PC-3 (cell line): ENCODE measurements around the gene ABCC11.

Experiments
- EZH2 ChIP-seq: fragments of 300-600 bp; sonication (generic); IDR thresholded peaks from one replicate; pipeline ENCODE4 v1.6.1; 2017; ENCODE audit warnings: antibody characterized with exemption, mild to moderate bottlenecking, low read length; ENCODE audit not compliant: unreplicated experiment
- EZH2phosphoT487 ChIP-seq: fragments of 300-600 bp; sonication (generic); IDR thresholded peaks from 2 replicates; pipeline ENCODE4 v1.6.1; 2018; ENCODE audit warnings: mild to moderate bottlenecking, antibody characterized with exemption, low read length, borderline replicate concordance
- TF ChIP-seq, protein P1 (sequence below): fragments of 300-600 bp; sonication (generic); conservative IDR thresholded peaks from 2 replicates; pipeline ENCODE4 v1.5.1; 2017; ENCODE audit warnings: antibody characterized with exemption, low read depth, mild to moderate bottlenecking, low read length

DNA sequence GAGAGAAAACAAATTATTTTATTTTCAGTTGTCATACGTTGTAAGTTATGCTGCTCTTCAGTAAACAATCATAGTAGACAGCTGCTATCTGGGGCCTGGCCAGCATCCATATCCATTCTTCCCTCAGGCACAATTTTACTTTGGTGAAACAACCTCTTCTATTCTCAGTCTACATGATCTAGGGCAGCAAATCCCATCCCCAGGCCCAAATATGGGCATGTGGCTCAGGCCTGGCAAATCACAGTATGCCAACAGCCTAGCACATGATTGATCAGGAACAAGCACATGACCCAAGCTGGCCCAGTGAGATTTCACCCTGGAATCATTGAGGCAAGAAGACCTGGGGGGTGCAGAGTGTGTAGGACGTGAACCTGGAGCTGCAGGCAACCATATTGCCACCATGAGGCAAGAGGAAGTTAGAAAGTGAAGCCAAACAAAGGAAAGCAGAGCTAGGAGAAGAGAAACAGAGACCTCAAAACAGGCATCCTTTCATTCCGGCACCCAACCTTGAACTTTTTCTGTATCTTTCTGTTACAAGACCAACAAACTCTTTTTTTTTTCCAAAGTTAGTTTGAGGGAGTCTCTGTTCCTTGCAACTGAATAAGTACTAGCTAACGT lies 81.3 kb downstream of the ABCC11 start:
- TF ChIP-seq, protein P1, sequence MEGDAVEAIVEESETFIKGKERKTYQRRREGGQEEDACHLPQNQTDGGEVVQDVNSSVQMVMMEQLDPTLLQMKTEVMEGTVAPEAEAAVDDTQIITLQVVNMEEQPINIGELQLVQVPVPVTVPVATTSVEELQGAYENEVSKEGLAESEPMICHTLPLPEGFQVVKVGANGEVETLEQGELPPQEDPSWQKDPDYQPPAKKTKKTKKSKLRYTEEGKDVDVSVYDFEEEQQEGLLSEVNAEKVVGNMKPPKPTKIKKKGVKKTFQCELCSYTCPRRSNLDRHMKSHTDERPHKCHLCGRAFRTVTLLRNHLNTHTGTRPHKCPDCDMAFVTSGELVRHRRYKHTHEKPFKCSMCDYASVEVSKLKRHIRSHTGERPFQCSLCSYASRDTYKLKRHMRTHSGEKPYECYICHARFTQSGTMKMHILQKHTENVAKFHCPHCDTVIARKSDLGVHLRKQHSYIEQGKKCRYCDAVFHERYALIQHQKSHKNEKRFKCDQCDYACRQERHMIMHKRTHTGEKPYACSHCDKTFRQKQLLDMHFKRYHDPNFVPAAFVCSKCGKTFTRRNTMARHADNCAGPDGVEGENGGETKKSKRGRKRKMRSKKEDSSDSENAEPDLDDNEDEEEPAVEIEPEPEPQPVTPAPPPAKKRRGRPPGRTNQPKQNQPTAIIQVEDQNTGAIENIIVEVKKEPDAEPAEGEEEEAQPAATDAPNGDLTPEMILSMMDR, result no peak
- no peak for TF ChIP-seq EZH2
- no peak for TF ChIP-seq EZH2phosphoT487
